Central memory CD4-positive, alpha-beta T cell (primary cell): ENCODE data around the gene ADGRV1.
"Not testable (repeated sequence)": the region's sequence is repeated elsewhere in the genome, so short reads cannot be mapped to it uniquely, and the experiment has no call there.

Experiments
- DNase-seq: peaks from one replicate; pipeline ENCODE4 v3.0.0; 2022

Gene ADGRV1

GRCh38 chr5:90602681-90603080 is 44.1 kb downstream of the ADGRV1 start:
- no peak for DNase-seq

GRCh38 chr5:90606539-90606938 is 47.9 kb downstream of the ADGRV1 start:
- no peak for DNase-seq

- no peak for DNase-seq
These were observed 54.3 kb downstream of the ADGRV1 start for GRCh38 chr5:90612919-90613318.

GRCh38 chr5:90613459-90613858 is 54.9 kb downstream of the ADGRV1 start:
- no peak for DNase-seq

- no peak for DNase-seq
These were observed 55.4 kb downstream of the ADGRV1 start for GRCh38 chr5:90613918-90614504.

- no peak for DNase-seq
These were observed 56.8 kb downstream of the ADGRV1 start for GRCh38 chr5:90615355-90615754.

- DNase-seq = no peak
These were observed 59.5 kb downstream of the ADGRV1 start for GRCh38 chr5:90618071-90618470.

GRCh38 chr5:90619762-90620161 is 61.2 kb downstream of the ADGRV1 start:
- DNase-seq = not testable (repeated sequence)

- no peak for DNase-seq
These were observed 63.3 kb downstream of the ADGRV1 start for GRCh38 chr5:90621848-90622247.

GRCh38 chr5:90626493-90626892 is 67.9 kb downstream of the ADGRV1 start:
- no peak for DNase-seq

- DNase-seq = no peak
These were observed 69.9 kb downstream of the ADGRV1 start for GRCh38 chr5:90628492-90628891.

- no peak for DNase-seq
These were observed 74.2 kb downstream of the ADGRV1 start for GRCh38 chr5:90632791-90633190.

- no peak for DNase-seq
These were observed 78.4 kb downstream of the ADGRV1 start for GRCh38 chr5:90636948-90637347.

- DNase-seq = no peak
These were observed 79.1 kb downstream of the ADGRV1 start for GRCh38 chr5:90637731-90638130.

GRCh38 chr5:90638878-90639277 is 80.3 kb downstream of the ADGRV1 start:
- DNase-seq = no peak

- no peak for DNase-seq
These were observed 82.0 kb downstream of the ADGRV1 start for GRCh38 chr5:90640484-90641059.

- no peak for DNase-seq
These were observed 82.9 kb downstream of the ADGRV1 start for GRCh38 chr5:90641528-90641927.

- DNase-seq = no peak
These were observed 84.2 kb downstream of the ADGRV1 start for GRCh38 chr5:90642706-90643229.

GRCh38 chr5:90644132-90644531 is 85.5 kb downstream of the ADGRV1 start:
- DNase-seq = no peak

GRCh38 chr5:90645024-90645610 is 86.5 kb downstream of the ADGRV1 start:
- no peak for DNase-seq

- no peak for DNase-seq
These were observed 92.2 kb downstream of the ADGRV1 start for GRCh38 chr5:90650767-90651166.

GRCh38 chr5:90654215-90654614 is 95.6 kb downstream of the ADGRV1 start:
- no peak for DNase-seq

GRCh38 chr5:90655423-90655822 is 96.8 kb downstream of the ADGRV1 start:
- DNase-seq = no peak

GRCh38 chr5:90657030-90657429 is 98.4 kb downstream of the ADGRV1 start:
- DNase-seq = no peak
